ENCODE data around the gene RBBP5. TPM values are rescaled to one million over a fixed set of nuclear protein-coding genes. Genes with fewer than 3 reads are reported as not detected.

RBBP5 gene
- total RNA-seq, 2 experiments from 2014 or later: 14.8 to 15.6 TPM

DNA sequence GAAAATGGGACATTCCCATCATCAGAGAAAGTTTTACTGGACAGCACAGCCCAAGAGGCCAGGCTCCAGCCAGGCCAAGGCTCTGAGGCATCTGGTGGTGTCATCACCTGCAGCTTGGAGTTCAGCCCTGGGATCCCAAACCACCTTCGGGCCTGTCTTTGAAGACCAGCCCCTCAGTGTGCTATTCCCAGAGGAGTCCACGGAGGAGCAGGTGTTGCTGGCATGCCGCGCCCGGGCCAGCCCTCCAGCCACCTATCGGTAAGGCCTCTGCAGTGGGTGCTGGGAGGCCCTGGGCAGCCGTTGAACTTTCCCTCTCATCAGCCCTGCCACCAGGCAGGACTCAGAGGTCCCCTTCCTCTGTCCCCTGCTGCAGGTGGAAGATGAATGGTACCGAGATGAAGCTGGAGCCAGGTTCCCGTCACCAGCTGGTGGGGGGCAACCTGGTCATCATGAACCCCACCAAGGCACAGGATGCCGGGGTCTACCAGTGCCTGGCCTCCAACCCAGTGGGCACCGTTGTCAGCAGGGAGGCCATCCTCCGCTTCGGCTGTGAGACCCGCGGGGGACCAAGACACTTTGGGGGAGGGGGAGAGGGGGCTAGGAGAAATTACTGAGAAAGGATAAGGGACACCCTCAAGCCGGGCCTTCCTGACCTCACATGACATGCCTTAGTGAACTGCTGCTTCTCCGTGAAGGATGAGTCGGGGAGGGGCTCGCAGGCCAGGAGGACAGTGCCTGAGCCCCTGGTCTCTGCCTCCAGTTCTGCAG is 63.8 kb downstream of the RBBP5 start:
- DNase-seq (no peak), ATAC-seq (ENCODE audit: poor library complexity) (no peak)
- Mint-ChIP-seq H3K27me3 (no peaks in the 10 kb centered on the region), H3K9me3 (no peaks in the 10 kb centered on the region), H3K27ac (no peak overlapping the region), H3K4me3 (no peak overlapping the region), H3K4me1 (ENCODE audit: low read depth) (no peaks in the 10 kb centered on the region), H3K36me3 (ENCODE audit: low read depth) (no peaks in the 10 kb centered on the region)
- ChIA-PET CTCF (no interaction called here), POLR2A (no interaction called here)
- TF ChIP-seq, protein P1, sequence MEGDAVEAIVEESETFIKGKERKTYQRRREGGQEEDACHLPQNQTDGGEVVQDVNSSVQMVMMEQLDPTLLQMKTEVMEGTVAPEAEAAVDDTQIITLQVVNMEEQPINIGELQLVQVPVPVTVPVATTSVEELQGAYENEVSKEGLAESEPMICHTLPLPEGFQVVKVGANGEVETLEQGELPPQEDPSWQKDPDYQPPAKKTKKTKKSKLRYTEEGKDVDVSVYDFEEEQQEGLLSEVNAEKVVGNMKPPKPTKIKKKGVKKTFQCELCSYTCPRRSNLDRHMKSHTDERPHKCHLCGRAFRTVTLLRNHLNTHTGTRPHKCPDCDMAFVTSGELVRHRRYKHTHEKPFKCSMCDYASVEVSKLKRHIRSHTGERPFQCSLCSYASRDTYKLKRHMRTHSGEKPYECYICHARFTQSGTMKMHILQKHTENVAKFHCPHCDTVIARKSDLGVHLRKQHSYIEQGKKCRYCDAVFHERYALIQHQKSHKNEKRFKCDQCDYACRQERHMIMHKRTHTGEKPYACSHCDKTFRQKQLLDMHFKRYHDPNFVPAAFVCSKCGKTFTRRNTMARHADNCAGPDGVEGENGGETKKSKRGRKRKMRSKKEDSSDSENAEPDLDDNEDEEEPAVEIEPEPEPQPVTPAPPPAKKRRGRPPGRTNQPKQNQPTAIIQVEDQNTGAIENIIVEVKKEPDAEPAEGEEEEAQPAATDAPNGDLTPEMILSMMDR (IDR thresholded peaks at IDR 0.05): no peak
- no peak overlapping the region for H3K4me3 ChIP-seq (ENCODE audit: low read length)
- no peaks in the 10 kb centered on the region for H3K36me3 ChIP-seq (ENCODE audit: insufficient read depth, low read length)
- intact Hi-C loops (cut with DNase I, micrococcal nuclease): no loop called here
- H3K27me3 ChIP-seq (ENCODE audit: control insufficient read depth in 1 of 2, insufficient read depth in 2 of 2, low read length in 2 of 2): no peaks in the 10 kb centered on the region
- peaks cover 6% of the 10 kb centered on the region for H3K4me1 ChIP-seq (ENCODE audit: insufficient read depth, low read length)
- H3K27ac ChIP-seq (ENCODE audit: low read depth in 1 of 2, low read length in 2 of 2): no peak overlapping the region
- no peaks in the 10 kb centered on the region for H3K9me3 ChIP-seq (ENCODE audit: control insufficient read depth in 1 of 2, insufficient read depth in 1 of 2, low read length in 2 of 2)

DNA sequence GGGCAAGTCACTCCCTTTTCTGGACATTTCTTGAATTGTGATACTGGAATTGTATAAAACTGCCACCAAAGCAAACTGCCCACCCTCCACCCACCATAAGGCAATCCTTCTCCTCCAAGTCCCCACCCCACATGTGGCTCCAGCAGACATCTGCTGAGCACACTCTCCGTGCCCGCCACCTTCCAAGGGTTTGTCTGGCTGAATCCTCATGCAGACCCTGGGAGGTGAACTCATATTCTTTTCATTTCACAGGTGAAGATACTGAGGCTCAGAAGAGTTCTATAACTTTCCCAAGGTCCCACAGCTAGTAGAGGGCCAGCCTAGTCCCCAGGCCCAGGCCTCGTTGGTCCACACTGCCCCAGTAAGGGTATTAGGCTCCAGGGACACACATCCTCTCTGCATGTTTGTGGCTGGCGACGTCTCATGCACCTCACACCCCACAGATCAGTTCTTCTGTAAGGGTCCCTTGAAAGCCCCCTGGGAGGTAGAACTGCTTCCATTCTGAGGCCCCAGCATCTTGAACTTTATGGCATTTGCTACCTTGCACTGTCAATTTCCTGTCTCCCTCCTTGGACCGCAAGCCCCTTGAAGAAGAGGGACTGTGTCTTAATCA is 64.7 kb downstream of the RBBP5 start:
- Histone ChIP-seq H3K36me3 (ENCODE audit: insufficient read depth, low read length) (no peaks in the 10 kb centered on the region), H3K4me3 (ENCODE audit: low read length) (no peak overlapping the region), H3K27me3 (ENCODE audit: control insufficient read depth in 1 of 2, insufficient read depth in 2 of 2, low read length in 2 of 2) (no peaks in the 10 kb centered on the region), H3K4me1 (ENCODE audit: insufficient read depth, low read length) (peaks cover 6% of the 10 kb centered on the region), H3K9me3 (ENCODE audit: control insufficient read depth in 1 of 2, insufficient read depth in 1 of 2, low read length in 2 of 2) (no peaks in the 10 kb centered on the region), H3K27ac (ENCODE audit: low read depth in 1 of 2, low read length in 2 of 2) (no peak overlapping the region)
- intact Hi-C loops (cut with DNase I, micrococcal nuclease): no loop called here
- CTCF ChIA-PET: no interaction called here
- H3K4me3 Mint-ChIP-seq: no peak overlapping the region
- POLR2A ChIA-PET: no interaction called here
- TF ChIP-seq, protein P1 (IDR thresholded peaks at IDR 0.05): no peak
- DNase-seq: no peak
- H3K36me3 Mint-ChIP-seq (ENCODE audit: low read depth): no peaks in the 10 kb centered on the region
- no peak for ATAC-seq (ENCODE audit: poor library complexity)
- H3K4me1 Mint-ChIP-seq (ENCODE audit: low read depth): no peaks in the 10 kb centered on the region
- H3K9me3 Mint-ChIP-seq: no peaks in the 10 kb centered on the region
- H3K27me3 Mint-ChIP-seq: no peaks in the 10 kb centered on the region
- no peak overlapping the region for H3K27ac Mint-ChIP-seq

DNA sequence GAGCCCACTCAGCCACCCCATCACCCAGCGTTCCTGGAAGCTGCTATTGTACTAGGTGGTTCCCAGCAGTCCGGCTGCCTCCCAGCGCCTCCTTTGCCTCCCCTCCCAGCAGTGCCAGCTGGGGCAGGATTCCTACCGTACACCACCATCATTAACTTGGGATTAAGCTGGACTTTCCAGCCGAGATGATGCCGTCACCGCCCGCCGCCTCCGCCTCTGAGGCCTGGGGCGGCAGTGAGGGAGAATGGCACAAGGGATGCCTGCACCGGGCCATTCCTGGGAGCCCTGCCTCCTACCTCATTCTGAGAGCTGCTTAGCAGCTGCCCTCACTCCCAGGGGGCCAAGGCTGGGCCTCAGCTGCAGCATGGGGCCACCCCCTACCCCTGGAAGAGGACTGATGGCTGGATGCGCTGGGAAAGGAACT is 65.6 kb downstream of the RBBP5 start:
- TF ChIP-seq, protein P1 (IDR thresholded peaks at IDR 0.05): no peak

More for the DNA sequence above, 65.6 kb downstream of the RBBP5 start:
- H3K4me1 ChIP-seq (ENCODE audit: insufficient read depth, low read length): no peaks in the 10 kb centered on the region
- H3K9me3 ChIP-seq (ENCODE audit: control insufficient read depth in 1 of 2, insufficient read depth in 1 of 2, low read length in 2 of 2): no peaks in the 10 kb centered on the region
- no peaks in the 10 kb centered on the region for H3K36me3 ChIP-seq (ENCODE audit: insufficient read depth, low read length)
- ATAC-seq (ENCODE audit: poor library complexity): no peak
- Mint-ChIP-seq H3K4me3 (no peak overlapping the region), H3K4me1 (ENCODE audit: low read depth) (no peaks in the 10 kb centered on the region), H3K27me3 (no peaks in the 10 kb centered on the region), H3K27ac (no peak overlapping the region), H3K36me3 (ENCODE audit: low read depth) (no peaks in the 10 kb centered on the region), H3K9me3 (no peaks in the 10 kb centered on the region)
- no peaks in the 10 kb centered on the region for H3K27me3 ChIP-seq (ENCODE audit: control insufficient read depth in 1 of 2, insufficient read depth in 2 of 2, low read length in 2 of 2)
- DNase-seq: no peak
- CTCF ChIA-PET: no interaction called here
- POLR2A ChIA-PET: no interaction called here
- intact Hi-C loops (cut with DNase I, micrococcal nuclease): no loop called here
- no peak overlapping the region for H3K4me3 ChIP-seq (ENCODE audit: low read length)
- no peak overlapping the region for H3K27ac ChIP-seq (ENCODE audit: low read depth in 1 of 2, low read length in 2 of 2)

Measured in CD4-positive, alpha-beta T cell (primary cell).